SK-N-SH treated with all-trans-retinoic acid at 6 μM for 48 hours (cell line): Measurements from ENCODE around the gene FRAS1.
A peak's percentile ranks its signal among the peaks of the same experiment; 100 is the strongest.
"Not testable (repeated sequence)": the region's sequence is repeated elsewhere in the genome, so short reads cannot be mapped to it uniquely, and the experiment has no call there.

Source experiments
- ATAC-seq: fragments of 200-7000 bp; cut with Tn5 transposase; 3 replicates; pipeline ENCODE4 v1.9.1; 2020; ENCODE audit warnings: mild to moderate bottlenecking, moderate library complexity
- ARNTL ChIP-seq: fragments of 450-650 bp; formaldehyde crosslinking; IDR thresholded peaks from 2 replicates; pipeline ENCODE4 v1.5.0; 2020; ENCODE audit warnings: low read depth, mild to moderate bottlenecking, moderate library complexity, borderline replicate concordance
- BACH2 ChIP-seq: fragments of 250-450 bp; sonication (Bioruptor Pico); IDR thresholded peaks from 2 replicates; pipeline ENCODE4 v1.9.0; 2021; ENCODE audit warnings: mild to moderate bottlenecking, borderline replicate concordance
- CSDC2 ChIP-seq: fragments of 250-450 bp; sonication (Bioruptor Pico); IDR thresholded peaks from 2 replicates; pipeline ENCODE4 v1.5.0; 2020; ENCODE audit warnings: mild to moderate bottlenecking, moderate library complexity
- ESRRG ChIP-seq: fragments of 250-450 bp; sonication (Bioruptor Pico); IDR thresholded peaks from 2 replicates; pipeline ENCODE4 v1.6.1; 2021; ENCODE audit warnings: mild to moderate bottlenecking
- GLIS3 ChIP-seq: fragments of 250-450 bp; sonication (Bioruptor Pico); IDR thresholded peaks from 2 replicates; pipeline ENCODE4 v1.5.0; 2020; ENCODE audit warnings: mild to moderate bottlenecking, moderate library complexity
- ISL1 ChIP-seq: fragments of 250-450 bp; sonication (Bioruptor Pico); IDR thresholded peaks from 2 replicates; pipeline ENCODE4 v2.1.2; 2022; ENCODE audit warnings: mild to moderate bottlenecking, moderate library complexity
- PPARA ChIP-seq: fragments of 250-450 bp; sonication (Bioruptor Pico); IDR thresholded peaks from 2 replicates; pipeline ENCODE4 v1.5.0; 2020; ENCODE audit warnings: mild to moderate bottlenecking, borderline replicate concordance
- SNAI2 ChIP-seq: fragments of 250-450 bp; sonication (Bioruptor Pico); IDR thresholded peaks from 2 replicates; pipeline ENCODE4 v1.5.0; 2020; ENCODE audit warnings: mild to moderate bottlenecking, moderate library complexity
- TCF4 ChIP-seq: fragments of 250-450 bp; sonication (Bioruptor Pico); IDR thresholded peaks from 2 replicates; pipeline ENCODE4 v1.8.0; 2021; ENCODE audit warnings: mild to moderate bottlenecking, moderate library complexity, borderline replicate concordance
- TOX ChIP-seq: fragments of 250-450 bp; sonication (Bioruptor Pico); IDR thresholded peaks from 2 replicates; pipeline ENCODE4 v1.8.0; 2021; ENCODE audit warnings: mild to moderate bottlenecking, moderate library complexity, borderline replicate concordance
- ZC3H10 ChIP-seq: fragments of 250-450 bp; sonication (Bioruptor Pico); IDR thresholded peaks from 2 replicates; pipeline ENCODE4 v1.5.1; 2021; ENCODE audit warnings: mild to moderate bottlenecking, moderate library complexity
- ZFP3 ChIP-seq: fragments of 250-450 bp; sonication (Bioruptor Pico); IDR thresholded peaks from 2 replicates; pipeline ENCODE4 v1.5.0; 2020; ENCODE audit warnings: mild to moderate bottlenecking, moderate library complexity
- ZFP30 ChIP-seq: fragments of 450-650 bp; formaldehyde crosslinking; IDR thresholded peaks from 2 replicates; pipeline ENCODE4 v1.5.0; 2022; ENCODE audit warnings: mild to moderate bottlenecking, moderate library complexity
- ZNF565 ChIP-seq: fragments of 450-650 bp; formaldehyde crosslinking; conservative IDR thresholded peaks from 2 replicates; pipeline ENCODE4 v1.5.0; 2020; ENCODE audit warnings: low read depth, mild to moderate bottlenecking, moderate library complexity
- ZNF70 ChIP-seq: fragments of 450-650 bp; formaldehyde crosslinking; IDR thresholded peaks from 2 replicates; pipeline ENCODE4 v1.5.0; 2020; ENCODE audit warnings: mild to moderate bottlenecking, moderate library complexity
- ZNF8 ChIP-seq: fragments of 450-650 bp; formaldehyde crosslinking; IDR thresholded peaks from 2 replicates; pipeline ENCODE4 v1.5.0; 2020; ENCODE audit warnings: mild to moderate bottlenecking, moderate library complexity
- TF ChIP-seq, protein P1 (sequence below): fragments of 250-450 bp; sonication (Bioruptor Pico); IDR thresholded peaks from 2 replicates; pipeline ENCODE4 v1.8.0; 2020; ENCODE audit warnings: mild to moderate bottlenecking, moderate library complexity, borderline replicate concordance
- TF ChIP-seq, protein P2 (sequence below): fragments of 250-450 bp; sonication (Bioruptor Pico); IDR thresholded peaks from 2 replicates; pipeline ENCODE4 v1.5.1; 2021; ENCODE audit warnings: mild to moderate bottlenecking, moderate library complexity
- TF ChIP-seq, protein P3 (sequence below): fragments of 250-450 bp; sonication (Bioruptor Pico); IDR thresholded peaks from 2 replicates; pipeline ENCODE4 v1.5.1; 2020; ENCODE audit warnings: low read depth, mild to moderate bottlenecking, moderate library complexity

FRAS1 gene

GRCh38 chr4:78100060-78100459 lies 42.9 kb downstream of the FRAS1 start:
- no peak for ATAC-seq
- TF ChIP-seq PPARA (CRISPR knock-in tag) = no peak

DNA sequence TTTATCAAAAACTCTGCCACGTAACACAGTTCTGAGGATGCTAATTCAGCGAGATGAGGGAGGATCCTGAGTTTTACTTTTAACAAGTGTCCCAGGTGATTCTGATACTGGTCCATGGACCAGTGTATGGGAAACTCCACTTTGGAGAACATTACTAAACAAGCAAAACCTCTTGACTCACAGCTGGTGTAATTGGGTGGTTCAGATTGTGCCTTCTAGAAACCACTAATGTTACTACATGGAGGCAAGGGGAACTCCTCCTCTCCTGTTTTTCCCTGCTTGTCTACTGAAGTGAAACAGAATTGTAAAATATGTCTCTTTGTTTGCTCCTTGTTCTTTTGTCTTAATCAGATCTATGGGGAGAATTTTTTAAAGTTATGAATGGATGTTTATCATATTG lies 62.6 kb downstream of the FRAS1 start:
- ATAC-seq = no peak
- no peak for TF ChIP-seq ZNF70 (CRISPR knock-in tag)
- no peak for TF ChIP-seq ZC3H10
- TF ChIP-seq, protein P1, sequence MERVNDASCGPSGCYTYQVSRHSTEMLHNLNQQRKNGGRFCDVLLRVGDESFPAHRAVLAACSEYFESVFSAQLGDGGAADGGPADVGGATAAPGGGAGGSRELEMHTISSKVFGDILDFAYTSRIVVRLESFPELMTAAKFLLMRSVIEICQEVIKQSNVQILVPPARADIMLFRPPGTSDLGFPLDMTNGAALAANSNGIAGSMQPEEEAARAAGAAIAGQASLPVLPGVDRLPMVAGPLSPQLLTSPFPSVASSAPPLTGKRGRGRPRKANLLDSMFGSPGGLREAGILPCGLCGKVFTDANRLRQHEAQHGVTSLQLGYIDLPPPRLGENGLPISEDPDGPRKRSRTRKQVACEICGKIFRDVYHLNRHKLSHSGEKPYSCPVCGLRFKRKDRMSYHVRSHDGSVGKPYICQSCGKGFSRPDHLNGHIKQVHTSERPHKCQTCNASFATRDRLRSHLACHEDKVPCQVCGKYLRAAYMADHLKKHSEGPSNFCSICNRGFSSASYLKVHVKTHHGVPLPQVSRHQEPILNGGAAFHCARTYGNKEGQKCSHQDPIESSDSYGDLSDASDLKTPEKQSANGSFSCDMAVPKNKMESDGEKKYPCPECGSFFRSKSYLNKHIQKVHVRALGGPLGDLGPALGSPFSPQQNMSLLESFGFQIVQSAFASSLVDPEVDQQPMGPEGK = no peak
- TF ChIP-seq ZNF565 (CRISPR knock-in tag) = no peak
- no peak for TF ChIP-seq TOX (CRISPR knock-in tag)
- TF ChIP-seq BACH2 (CRISPR knock-in tag) = no peak
- no peak for TF ChIP-seq ZFP30 (CRISPR knock-in tag)
- TF ChIP-seq ARNTL = no peak
- TF ChIP-seq, protein P2, sequence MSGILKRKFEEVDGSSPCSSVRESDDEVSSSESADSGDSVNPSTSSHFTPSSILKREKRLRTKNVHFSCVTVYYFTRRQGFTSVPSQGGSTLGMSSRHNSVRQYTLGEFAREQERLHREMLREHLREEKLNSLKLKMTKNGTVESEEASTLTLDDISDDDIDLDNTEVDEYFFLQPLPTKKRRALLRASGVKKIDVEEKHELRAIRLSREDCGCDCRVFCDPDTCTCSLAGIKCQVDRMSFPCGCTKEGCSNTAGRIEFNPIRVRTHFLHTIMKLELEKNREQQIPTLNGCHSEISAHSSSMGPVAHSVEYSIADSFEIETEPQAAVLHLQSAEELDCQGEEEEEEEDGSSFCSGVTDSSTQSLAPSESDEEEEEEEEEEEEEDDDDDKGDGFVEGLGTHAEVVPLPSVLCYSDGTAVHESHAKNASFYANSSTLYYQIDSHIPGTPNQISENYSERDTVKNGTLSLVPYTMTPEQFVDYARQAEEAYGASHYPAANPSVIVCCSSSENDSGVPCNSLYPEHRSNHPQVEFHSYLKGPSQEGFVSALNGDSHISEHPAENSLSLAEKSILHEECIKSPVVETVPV (CRISPR knock-in tag) = no peak
- no peak for TF ChIP-seq ZNF8 (CRISPR knock-in tag)
- TF ChIP-seq SNAI2 (CRISPR knock-in tag) = no peak
- TF ChIP-seq ZFP3 (CRISPR knock-in tag) = no peak
- no peak for TF ChIP-seq GLIS3
- no peak for TF ChIP-seq ISL1 (CRISPR knock-in tag)
- TF ChIP-seq TCF4 = no peak

DNA sequence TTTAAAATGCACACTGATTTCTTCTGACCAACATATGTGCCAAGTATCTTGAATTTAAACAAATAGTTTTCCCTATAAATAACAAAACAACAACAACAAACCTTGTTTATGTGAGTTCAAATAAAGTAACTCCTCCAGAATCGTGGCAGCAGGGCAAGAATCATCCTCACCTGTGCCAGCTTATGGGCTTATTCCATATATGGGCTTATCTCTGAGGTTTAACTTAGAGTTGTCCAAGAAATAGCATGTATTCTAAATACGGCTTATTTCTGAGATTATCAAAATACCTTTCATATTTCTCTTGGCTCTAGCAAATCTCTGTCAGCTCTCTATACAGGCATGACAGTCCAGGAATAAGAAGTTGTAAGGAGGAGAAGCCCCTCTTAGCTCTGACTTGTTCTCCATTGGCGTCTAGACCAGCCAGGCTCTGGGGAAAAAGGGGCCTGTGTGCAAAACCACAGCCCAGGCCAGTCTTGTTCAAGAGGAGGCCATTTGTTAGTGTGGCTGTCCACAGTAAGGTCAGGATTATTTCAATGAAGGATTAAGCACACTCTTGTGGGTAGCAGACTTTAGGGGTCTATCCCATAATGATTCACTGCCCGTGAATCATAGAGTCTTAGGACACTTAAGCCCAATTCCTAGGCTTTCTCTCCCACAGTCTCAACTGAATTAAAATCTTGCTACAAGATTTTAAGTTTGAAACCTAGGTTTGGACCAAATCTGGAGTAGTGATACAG lies 63.2 kb downstream of the FRAS1 start:
- ATAC-seq = no peak; the same call in 2 of the 3 replicates
- no peak for TF ChIP-seq CSDC2 (CRISPR knock-in tag)
- no peak for TF ChIP-seq GLIS3
- TF ChIP-seq ZFP3 (CRISPR knock-in tag) = no peak
- TF ChIP-seq ZNF8 (CRISPR knock-in tag) = no peak
- TF ChIP-seq, protein P3, sequence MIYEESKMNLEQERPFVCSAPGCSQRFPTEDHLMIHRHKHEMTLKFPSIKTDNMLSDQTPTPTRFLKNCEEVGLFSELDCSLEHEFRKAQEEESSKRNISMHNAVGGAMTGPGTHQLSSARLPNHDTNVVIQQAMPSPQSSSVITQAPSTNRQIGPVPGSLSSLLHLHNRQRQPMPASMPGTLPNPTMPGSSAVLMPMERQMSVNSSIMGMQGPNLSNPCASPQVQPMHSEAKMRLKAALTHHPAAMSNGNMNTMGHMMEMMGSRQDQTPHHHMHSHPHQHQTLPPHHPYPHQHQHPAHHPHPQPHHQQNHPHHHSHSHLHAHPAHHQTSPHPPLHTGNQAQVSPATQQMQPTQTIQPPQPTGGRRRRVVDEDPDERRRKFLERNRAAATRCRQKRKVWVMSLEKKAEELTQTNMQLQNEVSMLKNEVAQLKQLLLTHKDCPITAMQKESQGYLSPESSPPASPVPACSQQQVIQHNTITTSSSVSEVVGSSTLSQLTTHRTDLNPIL = no peak
- no peak for TF ChIP-seq ZNF565 (CRISPR knock-in tag)
- TF ChIP-seq TOX (CRISPR knock-in tag) = no peak
- TF ChIP-seq ISL1 (CRISPR knock-in tag) = no peak

GRCh38 chr4:78121338-78121904 lies 64.3 kb downstream of the FRAS1 start:
- no peak for TF ChIP-seq ZNF8 (CRISPR knock-in tag)
- no peak for TF ChIP-seq PPARA (CRISPR knock-in tag)
- no peak for TF ChIP-seq ZFP30 (CRISPR knock-in tag)
- TF ChIP-seq BACH2 (CRISPR knock-in tag) = no peak
- TF ChIP-seq TOX (CRISPR knock-in tag) = no peak
- TF ChIP-seq ZNF565 (CRISPR knock-in tag) = no peak
- TF ChIP-seq ISL1 (CRISPR knock-in tag) = no peak
- no peak for TF ChIP-seq GLIS3
- no peak for TF ChIP-seq ARNTL
- TF ChIP-seq, protein P3 = no peak
- no peak for TF ChIP-seq CSDC2 (CRISPR knock-in tag)
- TF ChIP-seq, protein P2 (CRISPR knock-in tag) = no peak
- TF ChIP-seq ESRRG (CRISPR knock-in tag) = no peak
- TF ChIP-seq ZFP3 (CRISPR knock-in tag) = no peak
- no peak for TF ChIP-seq ZC3H10
- ATAC-seq = peak; percentile 47

GRCh38 chr4:78125834-78126331 lies 68.8 kb downstream of the FRAS1 start:
- not testable (repeated sequence) for ATAC-seq
